GM19455 (cell line): Measurements from ENCODE around the gene ABHD6.

Source experiments
- ATAC-seq: cut with Tn5 transposase; IDR thresholded peaks from one replicate; pipeline ENCODE4 v1.9.1; 2021; ENCODE audit not compliant: unreplicated experiment

The ABHD6 gene

DNA sequence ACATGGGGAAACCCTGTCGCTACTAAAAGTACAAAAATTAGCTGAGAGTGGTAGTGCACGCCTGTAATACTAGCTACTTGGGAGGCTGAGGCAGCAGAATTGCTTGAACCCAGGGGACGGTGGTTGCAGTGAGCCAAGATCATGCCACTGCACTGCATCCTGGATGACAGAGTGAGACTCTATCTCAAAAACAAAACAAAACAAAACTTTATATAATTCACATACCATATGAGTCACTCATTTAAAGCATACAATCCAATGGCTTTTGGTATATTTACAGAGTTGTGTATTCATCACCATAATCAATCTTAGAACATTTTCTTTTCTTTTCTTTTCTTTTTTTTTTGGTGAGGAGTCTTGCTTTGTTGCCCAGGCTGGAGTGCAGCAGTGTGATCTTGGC, 103.8 kb downstream of the ABHD6 start:
- ATAC-seq: no peak

DNA sequence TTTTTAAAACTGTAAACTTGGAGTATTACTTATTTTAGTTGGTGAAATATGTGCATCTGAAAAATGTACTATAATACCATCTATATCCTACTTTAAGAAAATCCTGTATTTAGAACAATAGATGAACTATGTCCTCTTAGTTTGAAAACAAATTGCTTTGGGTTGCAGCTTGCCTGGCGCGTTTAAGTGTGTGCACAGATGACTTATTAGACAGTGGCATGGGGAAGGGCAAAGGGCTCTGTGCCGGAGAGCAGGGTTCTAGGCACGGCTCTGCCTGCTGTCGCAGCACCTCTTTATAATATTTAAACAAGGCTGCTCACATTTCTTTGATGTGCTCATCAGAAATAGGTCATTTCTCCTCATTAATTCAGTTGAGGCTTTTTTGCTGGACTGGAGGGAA, 105.1 kb downstream of the ABHD6 start:
- no peak for ATAC-seq
